ENCODE measurements around the gene EID3. TPM values are rescaled to one million over a fixed set of nuclear protein-coding genes. Genes with fewer than 3 reads are reported as not detected.
"Not testable (repeated sequence)": the region's sequence is repeated elsewhere in the genome, so short reads cannot be mapped to it uniquely, and the experiment has no call there.

The EID3 gene
- total RNA-seq, 1 donor, result 19.2 TPM

GRCh38 chr12:104329707-104330532, 26.4 kb downstream of the EID3 start:
- Histone ChIP-seq H2AFZ (ENCODE audit: low read length) (no peak overlapping the region), H3K4me2 (ENCODE audit: insufficient read depth, low read length) (no peak overlapping the region), H3K9me3 (ENCODE audit: low read depth, low read length) (no peaks in the 10 kb centered on the region), H3K79me2 (ENCODE audit: insufficient read depth, low read length) (peaks cover 12% of the 10 kb centered on the region), H3K27me3 (ENCODE audit: insufficient read depth, low read length) (no peaks in the 10 kb centered on the region), H3K4me1 (ENCODE audit: insufficient read depth, low read length) (no peaks in the 10 kb centered on the region), H4K20me1 (ENCODE audit: insufficient read depth, low read length) (peaks cover 19% of the 10 kb centered on the region), H3K27ac (ENCODE audit: low read depth, low read length) (no peak overlapping the region), H3K36me3 (ENCODE audit: insufficient read depth, low read length) (peaks cover 93% of the 10 kb centered on the region), H3K4me3 (ENCODE audit: insufficient read depth, low read length) (no peak overlapping the region)
- TF ChIP-seq CTCF (IDR thresholded peaks at IDR 0.05; ENCODE audit: extremely low read depth, low read depth, low read length), result no peak
- no peak for DNase-seq (ENCODE audit: insufficient read length, low spot score, missing footprints)

GRCh38 chr12:104331376-104331775, 27.8 kb downstream of the EID3 start:
- Histone ChIP-seq H3K36me3 (ENCODE audit: insufficient read depth, low read length) (peaks cover 93% of the 10 kb centered on the region), H3K9me3 (ENCODE audit: low read depth, low read length) (no peaks in the 10 kb centered on the region)

GRCh38 chr12:104332273-104332672, 28.7 kb downstream of the EID3 start:
- not testable (repeated sequence) for H3K4me3 ChIP-seq (ENCODE audit: insufficient read depth, low read length); H2AFZ ChIP-seq (ENCODE audit: low read length); H3K9me3 ChIP-seq (ENCODE audit: low read depth, low read length); DNase-seq (ENCODE audit: insufficient read length, low spot score, missing footprints); H3K4me2 ChIP-seq (ENCODE audit: insufficient read depth, low read length); H3K4me1 ChIP-seq (ENCODE audit: insufficient read depth, low read length); H3K27ac ChIP-seq (ENCODE audit: low read depth, low read length); H3K27me3 ChIP-seq (ENCODE audit: insufficient read depth, low read length)
- peaks cover 11% of the 10 kb centered on the region for H4K20me1 ChIP-seq (ENCODE audit: insufficient read depth, low read length)
- H3K79me2 ChIP-seq (ENCODE audit: insufficient read depth, low read length), result peaks cover 14% of the 10 kb centered on the region
- H3K36me3 ChIP-seq (ENCODE audit: insufficient read depth, low read length), result peaks cover 93% of the 10 kb centered on the region

More at GRCh38 chr12:104331376-104331775, 27.8 kb downstream of the EID3 start:
- no peak for TF ChIP-seq CTCF (IDR thresholded peaks at IDR 0.05; ENCODE audit: extremely low read depth, low read depth, low read length)
- Histone ChIP-seq H3K79me2 (ENCODE audit: insufficient read depth, low read length) (peaks cover 11% of the 10 kb centered on the region), H2AFZ (ENCODE audit: low read length) (no peak overlapping the region), H4K20me1 (ENCODE audit: insufficient read depth, low read length) (peaks cover 14% of the 10 kb centered on the region), H3K4me2 (ENCODE audit: insufficient read depth, low read length) (no peak overlapping the region), H3K27ac (ENCODE audit: low read depth, low read length) (peak overlapping the region; percentile 0), H3K4me1 (ENCODE audit: insufficient read depth, low read length) (no peaks in the 10 kb centered on the region), H3K27me3 (ENCODE audit: insufficient read depth, low read length) (no peaks in the 10 kb centered on the region), H3K4me3 (ENCODE audit: insufficient read depth, low read length) (no peak overlapping the region)
- DNase-seq (ENCODE audit: insufficient read length, low spot score, missing footprints), result no peak

GRCh38 chr12:104333692-104334255, 30.2 kb downstream of the EID3 start:
- Histone ChIP-seq H3K27me3 (ENCODE audit: insufficient read depth, low read length) (no peaks in the 10 kb centered on the region), H3K9me3 (ENCODE audit: low read depth, low read length) (no peaks in the 10 kb centered on the region), H3K27ac (ENCODE audit: low read depth, low read length) (peak overlapping the region; percentile 3), H3K36me3 (ENCODE audit: insufficient read depth, low read length) (peaks cover 89% of the 10 kb centered on the region), H3K4me1 (ENCODE audit: insufficient read depth, low read length) (no peaks in the 10 kb centered on the region), H3K4me3 (ENCODE audit: insufficient read depth, low read length) (no peak overlapping the region), H3K79me2 (ENCODE audit: insufficient read depth, low read length) (peaks cover 12% of the 10 kb centered on the region), H3K4me2 (ENCODE audit: insufficient read depth, low read length) (no peak overlapping the region), H2AFZ (ENCODE audit: low read length) (no peak overlapping the region), H4K20me1 (ENCODE audit: insufficient read depth, low read length) (peaks cover 15% of the 10 kb centered on the region)
- TF ChIP-seq CTCF (IDR thresholded peaks at IDR 0.05; ENCODE audit: extremely low read depth, low read depth, low read length), result no peak
- no peak for DNase-seq (ENCODE audit: insufficient read length, low spot score, missing footprints)
